Measurements from ENCODE around the gene DKK2. TPM values are rescaled to one million over a fixed set of nuclear protein-coding genes. Genes with fewer than 3 reads are reported as not detected.
"Not testable (repeated sequence)": the region's sequence is repeated elsewhere in the genome, so short reads cannot be mapped to it uniquely, and the experiment has no call there.

The DKK2 gene
- total RNA-seq, 1 experiment from 2014 or later: not detected

- H3K4me3 ChIP-seq (ENCODE audit: low read length): no peak overlapping the region
- no peak for TF ChIP-seq CTCF (conservative IDR thresholded peaks at IDR 0.05; ENCODE audit: low read depth, low read length)
- TF ChIP-seq EZH2phosphoT487 (IDR thresholded peaks at IDR 0.05; ENCODE audit: borderline replicate concordance, low read length): no peak
- TF ChIP-seq EZH2 (IDR thresholded peaks at IDR 0.05; ENCODE audit: low read length, unreplicated experiment): no peak
- H3K9ac ChIP-seq (ENCODE audit: low read length): no peak overlapping the region
- no TSS peak for BruUV-seq (replicated peaks)
- CTCF ChIA-PET: no interaction called here
- H3F3A ChIP-seq (ENCODE audit: low read length, unreplicated experiment): no peaks in the 10 kb centered on the region
- no peak overlapping the region for H3K27ac ChIP-seq (ENCODE audit: low read length)
- POLR2A ChIA-PET (ENCODE audit: unreplicated experiment): no interaction called here
- DNase-seq (no peak), ATAC-seq (no peak)
- no peaks in the 10 kb centered on the region for H3K36me3 ChIP-seq (ENCODE audit: low read depth, low read length)
- H3K79me2 ChIP-seq (ENCODE audit: low read length): no peaks in the 10 kb centered on the region
- 0 out of 2 replicates have a peak, but pooled peaks cover 8% of the 10 kb centered on the region for H3K27me3 ChIP-seq (ENCODE audit: low read length)
- H3K9me3 ChIP-seq (ENCODE audit: low read length): no peaks in the 10 kb centered on the region
- H4K20me1 ChIP-seq (ENCODE audit: low read length): no peaks in the 10 kb centered on the region
- intact Hi-C loops (cut with micrococcal nuclease): no loop called here
- H3K4me1 ChIP-seq (ENCODE audit: insufficient read depth, low read length): no peaks in the 10 kb centered on the region
- no peaks in the 10 kb centered on the region for H3K9me2 ChIP-seq (replicated peaks; ENCODE audit: low read length)
- no peak overlapping the region for H2AFZ ChIP-seq (ENCODE audit: low read length)
- no peak overlapping the region for H3K4me2 ChIP-seq (ENCODE audit: low read length)
Observed at GRCh38 chr4:106909486-106910188, 126.5 kb downstream of the DKK2 start.

- H3K79me2 ChIP-seq (ENCODE audit: low read length); ATAC-seq; BruUV-seq (replicated peaks); H3K4me1 ChIP-seq (ENCODE audit: insufficient read depth, low read length); DNase-seq; H3K27ac ChIP-seq (ENCODE audit: low read length); H3K9ac ChIP-seq (ENCODE audit: low read length); H3K36me3 ChIP-seq (ENCODE audit: low read depth, low read length); POLR2A ChIA-PET (ENCODE audit: unreplicated experiment); H3K9me2 ChIP-seq (replicated peaks; ENCODE audit: low read length); H3K27me3 ChIP-seq (ENCODE audit: low read length); H3K4me3 ChIP-seq (ENCODE audit: low read length); H4K20me1 ChIP-seq (ENCODE audit: low read length); H2AFZ ChIP-seq (ENCODE audit: low read length); intact Hi-C loops (cut with micrococcal nuclease); H3F3A ChIP-seq (ENCODE audit: low read length, unreplicated experiment); H3K4me2 ChIP-seq (ENCODE audit: low read length); CTCF ChIA-PET; H3K9me3 ChIP-seq (ENCODE audit: low read length): not testable (repeated sequence)
Observed at GRCh38 chr4:106908049-106908448, 128.1 kb downstream of the DKK2 start.

- Histone ChIP-seq H3K36me3 (ENCODE audit: low read depth, low read length) (no peaks in the 10 kb centered on the region), H3K27ac (ENCODE audit: low read length) (no peak overlapping the region), H3K9ac (ENCODE audit: low read length) (no peak overlapping the region), H3F3A (ENCODE audit: low read length, unreplicated experiment) (no peaks in the 10 kb centered on the region), H3K9me3 (ENCODE audit: low read length) (no peaks in the 10 kb centered on the region), H3K27me3 (ENCODE audit: low read length) (0 out of 2 replicates have a peak, but pooled peaks cover 8% of the 10 kb centered on the region), H3K79me2 (ENCODE audit: low read length) (no peaks in the 10 kb centered on the region), H3K4me3 (ENCODE audit: low read length) (no peak overlapping the region), H3K9me2 (replicated peaks; ENCODE audit: low read length) (no peaks in the 10 kb centered on the region), H3K4me2 (ENCODE audit: low read length) (no peak overlapping the region), H4K20me1 (ENCODE audit: low read length) (no peaks in the 10 kb centered on the region), H2AFZ (ENCODE audit: low read length) (no peak overlapping the region), H3K4me1 (ENCODE audit: insufficient read depth, low read length) (no peaks in the 10 kb centered on the region)
- intact Hi-C loops (cut with micrococcal nuclease): no loop called here
- ATAC-seq (no peak), DNase-seq (no peak)
- BruUV-seq (replicated peaks): no TSS peak
- no peak for TF ChIP-seq EZH2phosphoT487 (IDR thresholded peaks at IDR 0.05; ENCODE audit: borderline replicate concordance, low read length)
- no peak for TF ChIP-seq EZH2 (IDR thresholded peaks at IDR 0.05; ENCODE audit: low read length, unreplicated experiment)
- TF ChIP-seq CTCF (conservative IDR thresholded peaks at IDR 0.05; ENCODE audit: low read depth, low read length): no peak
- CTCF ChIA-PET: no interaction called here
- POLR2A ChIA-PET (ENCODE audit: unreplicated experiment): no interaction called here
Observed at GRCh38 chr4:106907216-106907615, 128.9 kb downstream of the DKK2 start.

Measured in PC-3 (cell line).